ENCODE results near the gene MRTFA.

- TF ChIP-seq CTCF (conservative IDR thresholded peaks at IDR 0.05) (no peak), ZFX (IDR thresholded peaks at IDR 0.05) (no peak)
These were observed 47.8 kb downstream of the MRTFA start for GRCh38 chr22:40588726-40589125.
